DLD1 (cell line): ENCODE measurements around the gene MYMX.

Experiments
- in situ Hi-C: cut with HindIII; loops from 2 replicates; pipeline ENCODE4 v1.10.0; 2017; ENCODE audit warnings: low sequenced_read_pairs

MYMX gene

DNA sequence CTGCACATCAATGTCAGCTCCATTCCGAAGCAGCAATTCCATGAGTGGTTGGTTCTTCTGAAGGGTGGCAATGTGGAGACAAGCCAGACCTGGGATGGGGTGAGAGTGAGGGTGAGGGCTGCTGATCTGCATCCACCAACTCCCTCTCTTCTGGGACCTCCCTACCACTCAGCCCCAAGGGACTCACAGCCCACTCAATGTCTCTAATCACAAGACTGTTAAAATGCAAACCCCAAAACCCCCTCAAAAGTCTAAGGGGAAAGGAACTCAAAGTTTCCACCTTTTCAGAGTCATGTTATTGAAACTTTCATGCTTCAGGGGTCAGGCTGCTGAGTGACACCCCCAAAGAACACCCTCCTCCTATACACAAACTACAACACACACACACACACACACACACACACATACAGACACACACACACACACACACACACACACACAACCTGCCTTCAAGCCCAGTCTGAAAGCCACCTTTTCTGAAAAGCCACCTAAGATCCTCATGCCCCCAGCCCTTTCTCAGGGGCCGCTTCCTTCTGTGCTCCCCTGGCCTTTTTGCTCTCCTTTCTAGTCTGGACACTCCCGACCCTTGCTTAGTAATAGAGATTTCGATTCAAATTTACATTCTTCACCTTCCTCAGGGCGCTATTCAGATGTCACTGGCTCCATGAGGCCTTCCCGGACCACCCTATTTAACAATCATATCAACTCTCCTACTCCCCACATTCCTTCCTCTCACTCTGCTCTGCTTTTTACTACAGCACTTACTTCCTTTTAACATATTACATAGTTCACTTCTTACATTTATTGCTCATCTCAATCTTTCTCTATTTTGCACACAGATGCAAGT lies 43.9 kb downstream of the MYMX start:
- in situ Hi-C loops = no loop called here

DNA sequence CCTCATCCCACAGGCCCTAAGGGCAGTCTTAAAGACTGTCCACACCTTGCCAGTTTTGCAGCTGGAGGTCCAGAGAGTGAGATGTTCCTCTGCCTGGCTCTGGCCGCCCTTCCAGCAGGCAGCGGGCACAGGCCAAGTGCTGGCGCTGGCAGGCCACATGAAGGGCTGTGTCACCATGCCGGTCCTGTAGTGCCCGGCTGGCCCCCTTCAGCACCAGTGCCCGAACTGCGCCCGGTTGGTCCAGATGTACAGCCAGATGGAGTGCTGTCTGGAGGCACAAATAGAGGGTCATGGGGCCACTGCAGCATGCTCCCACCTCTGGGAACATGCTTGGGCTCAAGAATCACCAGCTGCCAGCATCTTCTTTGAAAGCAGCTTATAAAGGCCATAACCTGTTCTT lies 44.9 kb downstream of the MYMX start:
- in situ Hi-C loops = no loop called here

DNA sequence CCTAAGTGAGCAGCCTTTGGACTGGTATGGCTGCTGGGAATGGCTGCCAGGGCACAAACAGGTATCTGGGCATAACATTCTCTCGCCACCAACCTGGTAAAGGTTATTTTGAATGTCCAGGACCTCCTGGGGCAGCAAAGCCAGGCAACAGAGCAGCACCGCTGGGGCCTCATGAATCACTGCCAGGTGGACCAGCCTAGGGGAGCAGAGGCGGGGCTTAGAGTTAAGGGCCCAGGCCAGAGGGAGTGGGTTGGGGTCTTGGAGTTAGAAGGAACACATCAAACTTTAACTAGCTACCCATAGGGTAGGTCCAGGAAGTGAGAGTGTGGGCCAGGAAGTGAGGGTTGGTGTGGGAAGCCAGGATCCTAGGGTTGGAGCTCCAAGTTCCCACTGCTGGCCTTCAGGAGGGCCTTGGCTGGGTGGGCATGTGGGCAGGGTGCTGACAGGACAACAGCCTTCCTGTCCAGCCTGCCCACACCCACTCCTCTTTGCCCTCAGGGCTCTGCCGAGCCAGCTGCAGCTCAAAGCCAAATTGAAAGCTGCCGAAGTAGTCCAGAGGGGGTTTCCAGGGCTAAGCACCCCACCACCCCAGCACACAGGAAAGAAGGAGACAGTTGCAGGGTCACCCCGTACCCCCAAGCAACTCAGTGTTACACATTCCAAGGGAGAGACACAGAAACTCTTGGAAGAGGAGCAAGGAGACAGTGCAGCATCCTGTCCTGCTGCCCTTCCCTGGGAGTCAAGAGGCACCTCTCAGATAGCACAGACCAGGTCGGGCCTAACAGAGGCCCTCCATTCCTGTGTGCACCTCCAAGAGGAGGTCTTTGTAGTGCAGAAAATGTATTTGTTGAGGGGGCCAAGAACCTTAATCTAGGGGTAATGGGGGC lies 46.0 kb downstream of the MYMX start:
- in situ Hi-C loops = no loop called here

DNA sequence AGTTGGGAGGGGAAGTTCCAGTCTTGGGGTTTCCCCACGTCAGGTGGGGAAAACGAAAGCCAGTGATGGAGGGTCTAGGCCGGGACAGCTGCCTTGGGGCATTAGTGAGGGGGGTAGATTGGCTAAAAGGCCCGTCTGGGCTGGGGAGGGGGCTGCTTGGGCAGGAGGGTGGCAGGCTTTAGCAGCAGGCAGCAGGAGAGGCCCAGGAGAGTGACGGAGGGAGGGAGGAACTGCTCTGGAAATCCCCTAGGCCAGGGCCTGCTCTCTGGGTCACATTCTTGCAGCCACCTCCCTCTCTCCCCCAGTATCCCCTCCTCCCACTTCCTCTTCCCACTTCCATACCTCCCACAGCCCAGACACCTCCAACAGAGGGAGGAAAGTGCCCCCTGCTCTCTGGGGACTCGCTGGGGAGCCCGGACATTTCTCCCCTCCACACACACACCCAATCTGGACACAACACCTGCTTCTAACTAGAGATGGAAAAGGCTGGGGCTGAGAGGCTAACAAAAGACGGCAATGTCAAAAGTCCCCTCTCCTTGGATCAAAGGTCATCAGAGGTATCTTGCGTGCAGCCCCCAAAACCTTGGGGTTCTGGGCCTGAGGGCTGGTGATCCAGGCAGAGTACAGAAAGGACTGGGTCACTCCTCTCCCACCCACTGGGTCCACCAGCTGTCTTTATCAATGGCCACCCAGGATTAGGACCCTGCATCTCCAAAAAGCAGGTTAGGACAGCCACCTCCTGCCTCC lies 46.8 kb downstream of the MYMX start:
- in situ Hi-C loops = no loop called here

DNA sequence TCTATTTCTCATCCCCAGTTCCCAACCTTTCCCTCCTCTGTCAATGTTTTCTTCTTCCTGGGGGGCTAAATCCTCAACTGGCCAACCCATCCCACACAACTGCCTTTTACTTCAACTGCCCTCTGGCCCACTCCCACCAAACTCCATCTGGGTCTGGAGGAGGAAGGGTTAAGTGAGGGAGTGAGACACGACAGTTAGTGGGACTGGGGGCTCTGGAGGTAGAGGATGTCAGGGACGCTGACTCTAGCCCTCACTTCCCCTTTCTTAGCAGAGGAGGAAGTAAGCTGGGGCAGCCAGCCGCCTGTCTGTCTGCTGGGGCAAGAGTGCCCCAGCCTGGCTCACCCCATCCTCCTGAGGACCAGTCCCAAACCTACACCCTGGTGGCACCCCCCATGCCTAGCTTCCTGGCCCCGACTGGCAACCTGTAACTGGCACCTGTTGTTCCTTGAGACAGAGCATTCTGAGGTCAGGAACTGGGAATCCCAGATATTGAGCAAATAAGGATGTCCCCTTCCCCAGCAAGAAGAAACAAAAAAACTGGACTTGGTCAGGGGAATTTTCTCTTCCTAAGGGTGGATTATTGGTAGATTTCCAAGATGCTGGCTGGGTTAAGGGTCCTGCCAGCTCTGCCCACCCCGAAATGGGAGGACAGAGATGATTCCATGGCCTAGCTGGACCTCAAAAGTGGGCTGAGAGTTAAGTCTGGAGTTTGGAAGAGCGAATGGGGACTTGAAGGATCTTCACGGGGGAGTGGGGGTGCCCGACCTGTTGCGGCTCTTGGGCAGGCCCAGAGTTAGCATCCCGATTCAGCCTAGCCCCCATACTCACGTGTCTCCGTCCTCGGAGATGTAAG lies 47.7 kb downstream of the MYMX start:
- in situ Hi-C loops = no loop called here

DNA sequence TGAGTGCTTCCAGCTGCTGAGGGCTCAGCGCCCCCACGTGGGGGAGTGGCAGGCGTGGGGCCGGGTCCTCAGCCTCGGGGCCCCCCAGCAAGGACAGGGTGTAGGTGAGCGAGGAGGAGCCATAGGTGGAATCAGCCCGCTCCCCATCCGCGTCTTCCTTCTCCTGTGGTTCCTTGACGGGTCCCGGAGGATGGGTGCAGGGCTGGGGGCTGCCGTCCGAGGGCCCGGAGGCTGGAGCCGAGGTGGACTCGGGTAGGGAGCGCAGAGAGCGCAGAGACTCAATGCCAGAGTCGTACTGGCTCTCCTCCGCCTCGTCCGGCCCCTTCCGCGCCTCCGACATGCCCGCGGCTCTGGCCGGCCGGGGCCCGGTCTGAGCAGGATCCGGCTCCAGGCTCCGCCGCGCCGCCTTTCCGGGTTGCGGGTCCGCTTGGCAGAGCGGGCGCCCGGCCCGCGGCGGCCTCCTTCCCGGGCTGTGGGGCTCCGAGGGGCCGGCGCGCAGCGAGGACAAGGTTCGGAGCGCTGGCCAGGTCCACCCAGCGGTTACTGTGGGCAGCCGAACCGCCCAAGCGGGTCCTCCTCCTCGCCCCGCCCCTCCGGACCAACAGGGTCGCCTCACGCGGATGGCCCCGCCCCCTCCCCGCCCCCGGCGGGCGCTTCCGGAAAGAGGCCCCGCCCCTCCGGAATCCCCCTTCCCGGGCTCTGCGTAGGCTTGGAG lies 48.4 kb downstream of the MYMX start, which contains the start of gene NFKBIE:
TSS of gene NFKBIE (minus strand) at position 545 of the 715 bp plus-strand sequence. CDS start at position 340, 205 bp downstream.
- in situ Hi-C loops = no loop called here

DNA sequence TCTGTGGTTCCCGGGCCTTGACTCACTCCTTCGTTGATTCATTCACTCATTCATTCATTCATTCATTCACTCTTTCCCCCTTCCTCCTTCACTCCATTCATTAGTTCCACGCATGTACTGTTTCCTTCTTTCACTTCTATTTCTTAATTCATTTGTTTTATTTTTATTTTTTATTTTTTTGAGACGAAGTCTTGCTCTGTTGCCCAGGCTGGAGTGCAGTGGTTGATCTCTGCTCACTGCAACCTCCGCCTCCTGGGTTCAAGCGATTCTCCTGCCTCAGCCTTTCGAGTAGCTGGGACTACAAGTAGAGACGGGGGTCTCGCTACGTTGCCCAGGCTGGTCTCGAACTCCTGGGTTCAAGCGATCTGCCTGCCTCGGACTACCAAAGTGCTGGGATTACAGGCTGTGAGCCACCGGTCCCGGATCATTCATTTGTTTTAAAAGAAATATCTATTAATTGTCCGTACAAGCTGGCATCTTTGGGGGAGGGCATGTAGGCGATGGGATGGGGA lies 49.1 kb downstream of the MYMX start:
- in situ Hi-C loops = no loop called here

DNA sequence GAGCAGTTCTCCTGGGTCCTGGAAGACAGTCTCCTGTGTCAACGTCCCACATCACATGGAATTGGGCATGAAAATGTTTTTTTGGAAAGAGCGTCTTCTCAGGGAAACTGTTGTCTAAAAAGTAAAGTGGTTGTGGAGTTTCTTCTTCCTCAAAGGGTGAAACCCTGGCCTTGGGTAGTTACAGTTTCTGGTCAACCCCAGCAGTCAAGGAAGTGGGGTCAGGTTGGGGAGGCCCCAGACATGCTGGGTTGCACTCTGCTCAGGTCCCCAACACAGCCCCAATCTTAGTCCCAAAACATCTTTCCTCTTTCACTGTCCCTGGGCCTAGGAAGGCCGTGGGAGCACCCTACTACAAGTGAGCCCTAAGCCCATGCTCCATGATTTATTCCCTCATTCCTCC lies 49.6 kb downstream of the MYMX start:
- in situ Hi-C loops = no loop called here

DNA sequence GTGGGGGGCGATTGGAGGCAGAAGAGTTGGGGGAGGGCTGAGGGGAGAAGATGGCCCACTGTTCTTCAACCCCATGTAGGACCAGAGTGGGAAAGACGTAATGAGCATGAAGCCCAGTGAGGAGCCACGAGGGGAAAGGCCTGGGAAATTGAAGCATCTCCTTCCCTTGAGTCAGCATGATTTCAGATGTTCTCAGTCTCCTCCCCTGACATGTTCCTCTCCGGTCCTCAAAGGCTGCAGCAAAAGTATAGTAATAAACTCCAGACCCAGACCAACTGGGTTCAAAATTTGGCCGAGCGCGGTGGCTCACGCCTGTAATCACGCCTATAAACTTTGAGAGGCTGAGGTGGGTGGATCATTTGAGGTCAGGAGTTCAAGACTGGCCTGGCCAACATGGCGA lies 50.5 kb downstream of the MYMX start:
- in situ Hi-C loops = no loop called here
